ENCODE results near the gene MADD.

The MADD gene

DNA sequence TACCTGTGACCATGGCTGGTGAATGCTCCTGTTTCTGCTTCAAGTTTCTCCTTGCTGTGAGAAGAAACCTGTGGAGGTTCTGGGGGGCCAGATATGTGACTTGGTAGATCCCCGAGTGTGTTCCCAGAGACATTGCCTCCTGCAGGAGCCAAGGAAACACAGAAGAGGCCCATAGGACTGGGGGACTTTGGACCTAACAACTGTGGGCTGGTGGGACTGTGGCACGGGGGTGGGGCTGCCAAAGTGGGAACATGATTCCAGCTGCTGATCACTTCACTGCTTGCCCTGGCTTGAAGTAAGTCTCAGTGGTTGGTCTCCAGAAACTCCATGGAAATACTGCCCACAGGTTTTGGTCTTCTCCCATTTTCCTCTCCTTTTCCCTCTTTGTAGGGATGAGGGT lies 16.3 kb upstream of the MADD start:
- no peak for DNase-seq

DNA sequence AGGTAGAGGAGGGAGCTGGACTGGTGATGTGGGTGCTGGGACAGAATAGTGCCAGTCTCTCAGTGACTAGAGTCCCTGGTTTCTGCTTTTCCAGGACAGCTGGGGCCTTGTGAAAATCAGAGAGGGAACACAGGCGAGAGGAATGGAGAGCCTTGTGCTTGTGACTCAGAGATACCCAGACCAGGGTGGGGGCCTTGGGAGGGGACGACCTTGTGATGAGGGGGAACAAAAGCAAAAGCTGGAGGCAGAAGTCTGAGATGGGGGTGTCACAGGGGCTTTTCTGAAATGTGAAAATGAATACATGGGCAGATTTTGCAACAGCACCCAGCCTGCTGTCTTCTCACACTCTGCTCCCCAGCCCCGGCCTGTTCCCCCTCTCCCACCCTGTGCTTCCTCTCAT lies 15.5 kb upstream of the MADD start:
- DNase-seq = no peak

DNA sequence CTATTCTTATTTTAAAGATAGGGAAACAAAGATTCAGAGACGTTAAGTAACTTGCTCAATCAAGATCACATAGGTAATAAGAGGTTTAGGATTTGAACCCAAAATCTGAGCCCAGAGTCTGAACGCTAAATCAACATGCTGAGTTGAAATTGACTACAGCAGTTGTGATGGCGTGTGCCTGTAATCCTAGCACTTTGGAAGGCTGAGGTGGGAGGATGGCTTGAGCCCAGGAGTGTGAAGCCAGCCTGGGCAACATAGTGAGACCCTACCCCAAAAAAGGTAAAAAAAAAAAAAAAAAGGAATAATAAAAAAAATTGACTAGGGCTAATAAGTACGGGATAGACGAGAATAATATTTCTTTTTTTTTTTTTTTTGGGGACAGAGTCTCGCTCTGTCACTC lies 13.6 kb upstream of the MADD start:
- DNase-seq = no peak

DNA sequence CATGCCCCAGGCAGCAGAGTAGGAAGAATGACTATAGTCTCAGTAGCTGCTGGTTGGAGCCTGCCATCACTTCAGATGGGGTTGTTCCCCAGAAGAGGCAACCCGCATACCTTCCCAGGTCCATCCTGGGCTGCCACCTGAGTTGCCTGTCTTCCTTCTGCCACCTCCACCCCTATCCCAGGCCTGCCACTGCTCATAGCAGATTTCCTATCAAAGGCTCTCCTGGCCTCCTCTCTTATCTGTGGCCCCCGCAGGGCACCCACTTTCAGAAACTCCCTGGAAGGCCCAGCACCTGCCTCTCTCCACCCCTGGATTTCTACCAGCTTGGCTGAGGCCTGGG lies 12.8 kb upstream of the MADD start:
- DNase-seq = no peak

DNA sequence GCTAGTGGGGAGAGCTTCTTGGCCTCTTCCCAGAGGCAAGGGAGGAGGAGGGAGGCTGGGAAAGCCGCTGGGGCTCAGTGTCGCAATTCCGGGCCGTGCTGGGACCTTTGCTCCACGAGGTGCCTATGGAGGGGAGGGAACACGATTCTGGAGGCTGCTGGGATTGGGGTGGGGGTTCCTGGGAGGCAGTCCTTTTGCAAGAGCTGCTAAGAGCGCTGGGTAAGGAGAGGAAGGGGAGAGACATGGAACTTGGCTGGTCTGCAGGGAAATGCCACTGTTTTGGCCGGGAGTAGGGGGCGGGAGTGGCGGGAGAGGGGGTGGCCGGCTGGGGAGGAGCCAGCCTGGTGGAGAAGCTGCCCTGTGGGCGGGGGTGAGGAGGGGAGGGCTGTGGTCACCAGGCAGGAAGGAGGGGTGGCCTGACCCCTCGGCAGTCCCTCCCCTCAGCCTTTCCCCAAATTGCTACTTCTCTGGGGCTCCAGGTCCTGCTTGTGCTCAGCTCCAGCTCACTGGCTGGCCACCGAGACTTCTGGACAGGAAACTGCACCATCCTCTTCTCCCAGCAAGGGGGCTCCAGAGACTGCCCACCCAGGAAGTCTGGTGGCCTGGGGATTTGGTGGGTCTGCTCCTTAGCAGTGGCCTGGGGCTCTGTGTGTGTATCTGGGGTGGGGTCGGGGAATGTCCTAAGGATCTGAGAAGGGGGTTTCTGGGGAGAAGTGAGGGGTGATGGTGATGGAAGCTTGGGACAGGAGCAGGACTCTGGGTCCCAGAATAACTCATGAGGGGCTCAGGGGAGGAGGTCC lies 12.2 kb upstream of the MADD start, which contains the start of gene NR1H3:
TSS of gene NR1H3 (plus strand) at position 480 of the 800 bp plus-strand sequence. CDS start 1,221 bp downstream, outside the sequence.
- DNase-seq = peak; percentile 45

DNA sequence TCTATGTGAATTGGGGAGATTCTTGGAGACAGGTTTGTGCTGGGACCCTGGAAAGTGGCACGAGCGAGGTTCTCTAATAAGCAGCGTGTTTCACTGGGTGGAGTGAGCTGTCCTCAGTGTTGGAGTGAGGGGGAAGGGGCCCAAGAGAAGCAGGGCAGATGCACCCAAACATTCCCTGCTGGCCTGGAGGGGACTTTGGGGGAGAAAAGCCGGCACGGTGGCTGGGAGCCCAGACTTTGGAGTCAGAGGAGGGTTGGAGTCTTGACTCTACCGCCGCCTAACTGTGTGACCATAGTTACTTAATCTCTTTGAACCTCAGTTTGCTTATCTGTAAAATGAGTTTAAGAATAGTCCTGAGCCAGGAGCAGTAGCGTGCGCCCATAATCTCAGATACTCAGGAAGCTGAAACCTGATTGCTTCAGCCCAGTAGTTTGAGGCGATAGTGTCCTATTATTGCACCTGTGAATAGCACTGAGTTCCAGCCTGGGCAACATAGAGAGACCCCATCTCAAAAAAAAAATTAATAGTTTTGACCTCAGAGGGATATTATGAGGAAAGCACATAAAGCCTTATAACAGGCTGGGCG lies 11.5 kb upstream of the MADD start:
- no peak for DNase-seq

DNA sequence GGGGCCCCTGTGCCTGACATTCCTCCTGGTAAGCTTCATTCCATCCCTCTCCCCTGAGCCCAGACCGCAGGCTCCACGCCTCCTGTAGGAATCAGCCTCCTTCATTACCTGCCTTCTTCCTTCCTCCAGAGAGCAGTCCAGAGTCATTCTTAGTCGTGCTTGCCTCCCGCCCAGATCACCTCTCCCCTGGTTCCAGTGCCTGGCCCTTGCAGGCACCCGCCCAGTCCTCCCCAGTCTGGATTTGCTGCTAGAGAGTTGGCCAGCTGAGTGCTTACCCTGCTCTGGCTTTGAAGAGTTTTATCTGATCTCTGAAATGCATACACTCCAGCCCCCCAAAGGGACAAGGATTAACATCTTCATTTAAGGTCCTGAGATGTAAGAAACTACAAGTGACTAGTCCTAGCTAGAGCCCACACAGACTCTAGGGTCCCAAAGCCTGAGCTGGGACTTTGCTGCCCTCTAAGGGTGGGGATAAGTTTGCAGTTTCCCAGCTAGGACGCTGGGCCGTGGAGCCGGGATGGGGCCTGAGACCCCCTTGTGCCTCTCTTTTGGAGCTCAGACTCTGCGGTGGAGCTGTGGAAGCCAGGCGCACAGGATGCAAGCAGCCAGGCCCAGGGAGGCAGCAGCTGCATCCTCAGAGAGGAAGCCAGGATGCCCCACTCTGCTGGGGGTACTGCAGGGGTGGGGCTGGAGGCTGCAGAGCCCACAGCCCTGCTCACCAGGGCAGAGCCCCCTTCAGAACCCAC lies 10.5 kb upstream of the MADD start:
- DNase-seq = peak; percentile 6

DNA sequence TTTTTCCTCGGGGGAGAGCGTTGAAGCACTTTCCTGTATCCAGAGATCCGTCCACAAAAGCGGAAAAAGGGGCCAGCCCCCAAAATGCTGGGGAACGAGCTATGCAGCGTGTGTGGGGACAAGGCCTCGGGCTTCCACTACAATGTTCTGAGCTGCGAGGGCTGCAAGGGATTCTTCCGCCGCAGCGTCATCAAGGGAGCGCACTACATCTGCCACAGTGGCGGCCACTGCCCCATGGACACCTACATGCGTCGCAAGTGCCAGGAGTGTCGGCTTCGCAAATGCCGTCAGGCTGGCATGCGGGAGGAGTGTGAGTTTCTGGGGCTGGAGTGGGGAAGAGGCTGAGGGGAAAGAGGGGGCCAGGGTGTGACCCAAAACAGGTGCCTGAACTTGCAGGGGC lies 9.6 kb upstream of the MADD start:
- DNase-seq = no peak

DNA sequence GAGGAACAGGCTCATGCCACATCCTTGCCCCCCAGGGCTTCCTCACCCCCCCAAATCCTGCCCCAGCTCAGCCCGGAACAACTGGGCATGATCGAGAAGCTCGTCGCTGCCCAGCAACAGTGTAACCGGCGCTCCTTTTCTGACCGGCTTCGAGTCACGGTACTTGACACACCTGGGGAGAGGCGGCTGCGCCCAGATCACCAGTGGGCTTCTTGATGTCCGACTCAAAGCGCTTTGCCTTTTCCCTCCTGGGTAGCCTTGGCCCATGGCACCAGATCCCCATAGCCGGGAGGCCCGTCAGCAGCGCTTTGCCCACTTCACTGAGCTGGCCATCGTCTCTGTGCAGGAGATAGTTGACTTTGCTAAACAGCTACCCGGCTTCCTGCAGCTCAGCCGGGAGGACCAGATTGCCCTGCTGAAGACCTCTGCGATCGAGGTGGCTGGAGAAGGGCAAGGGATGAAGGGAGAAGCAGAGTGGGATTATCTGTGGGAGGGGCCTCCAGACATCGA lies 8.6 kb upstream of the MADD start:
- no peak for DNase-seq

DNA sequence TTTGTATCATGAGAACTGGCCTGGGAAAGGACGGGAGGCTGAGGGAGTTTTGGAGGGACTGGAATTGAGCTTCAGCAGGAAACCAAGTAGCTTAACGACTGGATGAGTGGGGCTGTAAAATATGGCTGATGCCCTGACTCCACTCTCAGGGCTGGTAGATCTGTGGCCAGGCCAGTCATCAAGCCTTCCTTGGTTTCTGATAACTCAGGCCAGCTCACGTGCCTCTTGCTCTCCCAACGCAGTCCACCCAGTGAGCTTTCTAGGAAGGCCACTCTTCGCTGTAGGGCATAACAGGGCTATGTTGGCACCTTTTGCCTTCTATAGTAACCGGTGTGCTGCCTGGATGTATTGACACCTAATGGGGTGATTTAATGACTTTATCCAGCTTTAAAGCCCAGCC lies 5.8 kb upstream of the MADD start:
- no peak for DNase-seq

DNA sequence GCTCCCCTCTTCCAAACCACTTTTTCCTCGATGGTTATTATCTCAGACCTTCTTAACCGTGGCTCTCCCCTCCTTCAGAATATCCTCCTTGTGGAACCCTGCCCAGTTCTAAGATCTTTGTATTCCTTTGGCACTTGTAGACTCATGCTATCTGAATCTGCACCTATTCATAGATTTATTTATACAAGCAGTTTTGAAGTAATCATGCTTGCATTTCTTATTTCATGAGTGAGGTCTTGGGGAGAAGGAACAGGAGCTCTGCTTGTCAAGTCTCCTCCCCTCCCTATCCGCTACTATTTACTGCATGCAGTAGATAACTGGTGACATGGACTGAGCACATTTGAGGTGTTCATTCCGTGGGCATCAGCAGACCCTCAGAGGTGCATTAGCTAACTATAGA lies 5.4 kb upstream of the MADD start:
- DNase-seq = no peak

DNA sequence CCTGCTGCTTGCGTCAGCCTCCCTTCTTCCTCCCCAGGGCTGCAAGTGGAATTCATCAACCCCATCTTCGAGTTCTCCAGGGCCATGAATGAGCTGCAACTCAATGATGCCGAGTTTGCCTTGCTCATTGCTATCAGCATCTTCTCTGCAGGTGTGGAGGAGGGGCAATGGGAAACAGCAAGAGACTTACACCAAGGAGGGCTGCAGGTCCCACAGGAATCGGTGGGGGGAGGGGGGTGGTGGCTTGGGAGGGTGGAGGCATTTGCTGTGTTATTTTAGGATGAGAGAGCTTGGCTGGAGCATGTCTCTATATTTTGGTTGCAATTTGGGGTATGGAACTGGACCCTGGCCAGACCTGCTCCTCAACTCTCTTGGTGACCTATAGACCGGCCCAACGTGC lies 2.1 kb upstream of the MADD start:
- DNase-seq = no peak

DNA sequence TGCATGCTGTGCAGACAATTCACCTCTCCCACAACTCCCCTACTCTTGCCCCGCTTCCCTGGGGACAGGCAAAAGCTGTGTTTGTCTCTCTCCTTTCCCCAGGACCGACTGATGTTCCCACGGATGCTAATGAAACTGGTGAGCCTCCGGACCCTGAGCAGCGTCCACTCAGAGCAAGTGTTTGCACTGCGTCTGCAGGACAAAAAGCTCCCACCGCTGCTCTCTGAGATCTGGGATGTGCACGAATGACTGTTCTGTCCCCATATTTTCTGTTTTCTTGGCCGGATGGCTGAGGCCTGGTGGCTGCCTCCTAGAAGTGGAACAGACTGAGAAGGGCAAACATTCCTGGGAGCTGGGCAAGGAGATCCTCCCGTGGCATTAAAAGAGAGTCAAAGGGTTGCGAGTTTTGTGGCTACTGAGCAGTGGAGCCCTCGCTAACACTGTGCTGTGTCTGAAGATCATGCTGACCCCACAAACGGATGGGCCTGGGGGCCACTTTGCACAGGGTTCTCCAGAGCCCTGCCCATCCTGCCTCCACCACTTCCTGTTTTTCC lies 1.4 kb upstream of the MADD start:
- peak; percentile 8 for DNase-seq

DNA sequence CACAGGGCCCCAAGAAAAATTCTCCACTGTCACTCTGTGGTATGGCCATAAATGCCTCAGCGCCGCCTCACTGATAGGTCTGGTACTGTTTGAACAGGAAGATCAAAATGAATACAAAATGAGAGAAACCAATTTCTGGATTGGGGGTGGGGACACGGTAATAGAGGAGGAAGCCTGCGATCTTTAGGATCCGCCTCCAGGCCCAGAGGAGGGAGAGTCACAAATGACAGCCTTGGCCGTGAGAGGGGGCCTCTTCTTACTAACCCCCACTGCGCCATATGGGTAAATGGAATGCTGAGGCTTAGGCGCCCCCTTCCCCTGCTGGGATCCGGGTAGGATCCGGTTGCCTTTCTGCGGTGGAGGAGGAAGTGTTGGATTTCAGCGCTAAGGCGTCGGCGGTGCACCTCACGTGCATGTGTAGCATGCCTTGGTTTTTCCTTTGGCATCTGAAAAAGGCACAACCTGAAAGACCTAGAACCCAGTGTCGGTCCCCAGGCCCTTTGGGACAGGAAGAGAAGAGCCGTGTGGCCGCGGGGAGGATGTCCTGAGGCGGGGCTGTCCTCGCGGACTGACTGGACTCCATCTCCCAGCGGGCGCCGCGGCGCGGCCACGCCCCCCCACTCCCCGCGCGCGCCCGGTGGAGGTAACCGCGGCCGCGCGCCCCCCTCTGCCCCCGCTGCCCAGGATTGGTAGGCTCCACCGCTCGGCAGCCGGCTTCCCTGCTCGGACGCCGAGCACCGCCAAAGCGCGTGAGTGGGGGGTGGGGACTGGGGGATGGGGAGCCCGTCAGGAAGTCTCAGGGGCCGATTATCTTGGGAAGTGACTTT lies 718 bp upstream of the MADD start:
- DNase-seq = peak; percentile 88

DNA sequence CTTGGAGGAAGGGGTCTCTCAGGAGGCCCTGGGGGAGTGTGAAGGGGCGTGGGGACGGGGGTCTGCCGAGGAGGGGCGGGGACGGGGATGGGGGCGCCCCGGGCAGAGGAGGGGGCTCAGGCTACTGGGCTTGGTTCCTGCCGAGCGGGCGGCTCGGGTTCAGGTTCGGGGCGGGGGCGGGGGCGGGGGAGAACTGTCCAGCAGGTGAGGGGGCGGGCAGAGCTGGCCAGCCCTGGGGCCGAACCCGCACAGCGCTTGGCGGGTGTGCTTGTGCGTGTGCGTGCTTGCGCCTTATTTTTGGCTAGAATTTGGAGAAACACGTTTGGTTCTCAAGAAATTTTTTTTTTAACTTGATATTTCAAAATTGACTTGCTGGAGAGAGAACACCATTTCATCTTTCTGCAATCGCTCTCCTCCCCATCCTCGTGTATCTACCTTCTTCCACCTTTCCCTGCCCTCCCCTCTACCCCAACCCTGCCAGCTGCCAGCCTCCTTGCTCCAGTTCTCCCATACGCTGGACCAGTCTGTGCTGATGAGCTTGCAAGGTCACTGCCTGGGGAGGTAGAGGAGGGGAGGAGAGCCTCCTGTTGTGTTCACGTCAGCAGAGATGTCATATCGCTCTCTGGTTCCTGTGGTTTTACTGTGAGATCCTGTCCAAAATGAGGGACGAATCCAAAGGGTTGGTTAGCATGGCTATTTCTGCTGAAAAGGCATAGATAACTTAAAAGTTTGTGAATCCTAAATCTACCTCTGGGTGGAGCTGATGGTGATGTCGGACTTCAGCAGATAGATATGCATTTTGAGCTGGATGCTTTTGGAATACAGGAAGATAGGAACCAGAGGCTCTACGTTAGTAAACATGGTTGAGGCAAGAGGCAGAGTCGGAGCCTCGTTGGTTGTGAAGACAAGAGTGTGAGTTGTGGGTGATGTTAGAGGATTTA lies 668 bp downstream of the MADD start:
- peak; percentile 23 for DNase-seq

DNA sequence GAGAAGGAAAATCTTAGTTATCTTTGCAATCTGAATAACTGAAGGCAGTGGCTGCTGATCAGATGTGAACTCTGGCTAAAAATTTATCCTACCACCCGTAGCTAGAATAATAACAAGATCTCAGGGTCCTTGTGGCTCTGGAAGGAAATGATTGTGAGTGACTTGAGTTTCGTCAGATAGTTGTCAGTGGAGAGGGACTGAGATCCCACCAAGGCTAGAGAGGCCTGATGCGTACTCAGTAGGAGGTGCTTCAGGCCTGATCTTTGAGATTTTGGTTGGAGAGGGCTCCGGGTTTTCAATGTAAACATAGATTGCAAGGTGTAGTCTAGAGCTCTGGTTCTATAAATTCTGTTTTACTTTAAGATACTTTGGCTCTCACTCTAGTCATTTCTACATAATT lies 1.4 kb downstream of the MADD start:
- DNase-seq = no peak

DNA sequence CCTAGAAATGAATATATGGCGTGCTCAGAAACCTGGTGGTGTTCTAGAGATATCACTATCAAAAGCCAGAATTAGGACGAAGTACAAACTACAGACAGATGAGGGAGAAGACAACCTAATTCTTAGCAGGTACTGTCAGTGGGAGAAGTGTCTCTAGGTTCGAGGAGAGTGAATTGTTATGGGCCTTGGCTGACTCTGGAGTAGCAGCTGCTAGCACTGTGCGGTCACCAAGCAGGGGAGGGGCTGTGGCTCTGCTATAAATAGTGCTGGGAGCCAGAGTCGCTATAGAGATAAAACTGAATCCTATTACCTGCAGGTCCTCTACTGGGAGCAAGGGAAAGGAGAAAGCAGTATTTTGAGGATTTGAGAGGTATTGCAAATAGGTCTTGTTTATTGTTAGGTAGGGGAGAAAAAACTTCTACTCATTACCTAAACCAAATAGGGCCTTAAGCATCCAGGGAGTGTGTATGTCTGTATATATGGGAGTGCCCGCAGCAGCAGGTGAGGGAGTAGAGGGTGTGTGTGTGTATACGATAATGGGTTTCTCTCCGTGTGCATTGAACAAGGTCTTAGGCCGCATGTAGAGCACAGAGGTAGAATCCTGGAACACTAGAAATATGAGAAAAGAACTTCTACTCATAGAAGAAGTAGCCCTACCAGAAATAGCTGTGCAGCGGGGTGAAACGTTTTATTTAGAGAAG lies 2.2 kb downstream of the MADD start:
- peak; percentile 79 for DNase-seq

DNA sequence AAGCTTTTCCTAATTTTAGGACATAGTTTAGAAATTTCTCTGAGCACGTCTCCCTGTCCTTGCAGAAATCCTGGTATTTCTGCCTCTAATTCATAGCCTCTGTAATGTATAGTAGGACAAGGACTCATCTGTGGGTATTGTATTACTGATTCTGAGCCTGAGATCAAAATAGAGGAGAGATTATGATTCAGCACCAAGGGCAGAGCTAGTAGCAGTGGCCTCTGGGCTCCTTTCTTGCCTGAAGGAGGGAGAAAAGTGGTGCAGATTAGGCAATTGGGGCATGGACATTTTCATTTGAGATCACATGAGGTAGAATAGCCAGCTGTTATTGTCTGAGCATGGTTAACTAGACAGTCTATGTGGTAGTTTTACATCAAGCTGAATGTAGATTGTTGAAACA lies 2.8 kb downstream of the MADD start:
- no peak for DNase-seq

DNA sequence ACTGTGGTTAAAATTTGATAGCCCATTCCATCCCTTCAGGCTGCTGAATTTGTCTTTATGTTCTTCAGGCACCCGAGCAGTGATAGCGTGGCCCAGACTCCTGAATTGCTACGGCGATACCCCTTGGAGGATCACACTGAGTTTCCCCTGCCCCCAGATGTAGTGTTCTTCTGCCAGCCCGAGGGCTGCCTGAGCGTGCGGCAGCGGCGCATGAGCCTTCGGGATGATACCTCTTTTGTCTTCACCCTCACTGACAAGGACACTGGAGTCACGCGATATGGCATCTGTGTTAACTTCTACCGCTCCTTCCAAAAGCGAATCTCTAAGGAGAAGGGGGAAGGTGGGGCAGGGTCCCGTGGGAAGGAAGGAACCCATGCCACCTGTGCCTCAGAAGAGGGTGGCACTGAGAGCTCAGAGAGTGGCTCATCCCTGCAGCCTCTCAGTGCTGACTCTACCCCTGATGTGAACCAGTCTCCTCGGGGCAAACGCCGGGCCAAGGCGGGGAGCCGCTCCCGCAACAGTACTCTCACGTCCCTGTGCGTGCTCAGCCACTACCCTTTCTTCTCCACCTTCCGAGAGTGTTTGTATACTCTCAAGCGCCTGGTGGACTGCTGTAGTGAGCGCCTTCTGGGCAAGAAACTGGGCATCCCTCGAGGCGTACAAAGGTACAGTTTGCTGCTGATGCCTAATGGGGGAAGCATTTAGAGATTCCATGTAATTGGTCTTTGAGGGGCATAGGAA lies 4.7 kb downstream of the MADD start:
- no peak for DNase-seq

DNA sequence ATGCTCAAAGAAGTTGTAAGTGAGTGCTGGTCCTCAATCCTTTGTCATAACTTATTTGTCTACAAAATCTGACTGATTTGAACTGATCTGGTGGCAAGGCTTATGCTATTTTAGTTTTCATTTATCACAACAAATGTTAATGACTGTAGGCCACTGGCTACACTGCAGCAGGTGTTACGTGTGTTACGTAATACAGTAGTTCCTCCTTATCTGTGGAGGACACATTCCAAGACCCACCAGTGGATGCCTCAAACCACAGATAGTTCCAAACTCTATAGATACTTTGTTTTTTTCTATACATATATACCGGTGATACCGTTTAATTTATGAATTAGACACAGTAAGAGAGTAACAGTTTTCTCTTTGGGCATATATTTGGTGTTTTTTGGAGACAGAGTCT lies 7.0 kb downstream of the MADD start:
- DNase-seq = no peak

All from SHP77 treated with DMSO at 0.1 percent for 48 hours (cell line).